GM12872 (cell line): ENCODE data around the gene SPOUT1.

Experiments
- CTCF ChIP-seq: IDR thresholded peaks from 3 replicates; pipeline ENCODE4 v1.5.1; 2011; ENCODE audit warnings: low read depth, mild to moderate bottlenecking, low read length, moderate library complexity; ENCODE audit not compliant: insufficient read depth

SPOUT1 gene

GRCh38 chr9:128781187-128782070 lies 48.2 kb downstream of the SPOUT1 start:
- TF ChIP-seq CTCF: no peak

GRCh38 chr9:128774804-128775203 lies 54.8 kb downstream of the SPOUT1 start:
- no peak for TF ChIP-seq CTCF

GRCh38 chr9:128773049-128773448 lies 56.5 kb downstream of the SPOUT1 start:
- no peak for TF ChIP-seq CTCF

- TF ChIP-seq CTCF: no peak
Observed at GRCh38 chr9:128771745-128772519, 57.7 kb downstream of the SPOUT1 start, which contains the start of gene ZER1. Gene ZER1 (minus strand): TSS chr9:128771927. CDS start chr9:128755565, 16,362 bp downstream.

GRCh38 chr9:128771094-128771721 lies 58.4 kb downstream of the SPOUT1 start:
- TF ChIP-seq CTCF: no peak

GRCh38 chr9:128770286-128771030 lies 59.1 kb downstream of the SPOUT1 start:
- no peak for TF ChIP-seq CTCF
